HG03097 (cell line): ENCODE results near the gene TBC1D5.
"Not testable (repeated sequence)": the region's sequence is repeated elsewhere in the genome, so short reads cannot be mapped to it uniquely, and the experiment has no call there.

Experiments used
- ATAC-seq: cut with Tn5 transposase; IDR thresholded peaks from one replicate; pipeline ENCODE4 v1.9.1; 2021; ENCODE audit not compliant: unreplicated experiment, low FRiP score

TBC1D5 gene

DNA sequence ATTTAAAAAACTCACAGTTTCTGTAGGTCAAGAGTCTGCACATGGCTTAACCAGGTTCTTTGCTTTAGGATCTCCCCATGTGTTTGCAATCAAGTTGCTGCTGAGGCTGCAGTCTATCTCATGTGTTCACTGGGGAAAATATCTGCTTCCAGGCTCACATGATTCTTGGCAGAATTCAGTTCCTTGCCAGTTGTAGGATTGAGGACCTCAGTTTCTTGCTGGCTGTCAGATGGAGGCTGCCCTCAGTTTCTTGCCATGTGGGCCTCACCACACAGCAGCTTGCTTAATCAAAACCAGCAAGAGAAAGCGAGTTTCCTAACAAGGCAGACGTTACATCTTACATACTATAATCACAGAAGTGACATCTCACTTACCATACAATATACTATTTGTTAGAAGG is 10.0 kb upstream of the TBC1D5 start:
- ATAC-seq: no peak

DNA sequence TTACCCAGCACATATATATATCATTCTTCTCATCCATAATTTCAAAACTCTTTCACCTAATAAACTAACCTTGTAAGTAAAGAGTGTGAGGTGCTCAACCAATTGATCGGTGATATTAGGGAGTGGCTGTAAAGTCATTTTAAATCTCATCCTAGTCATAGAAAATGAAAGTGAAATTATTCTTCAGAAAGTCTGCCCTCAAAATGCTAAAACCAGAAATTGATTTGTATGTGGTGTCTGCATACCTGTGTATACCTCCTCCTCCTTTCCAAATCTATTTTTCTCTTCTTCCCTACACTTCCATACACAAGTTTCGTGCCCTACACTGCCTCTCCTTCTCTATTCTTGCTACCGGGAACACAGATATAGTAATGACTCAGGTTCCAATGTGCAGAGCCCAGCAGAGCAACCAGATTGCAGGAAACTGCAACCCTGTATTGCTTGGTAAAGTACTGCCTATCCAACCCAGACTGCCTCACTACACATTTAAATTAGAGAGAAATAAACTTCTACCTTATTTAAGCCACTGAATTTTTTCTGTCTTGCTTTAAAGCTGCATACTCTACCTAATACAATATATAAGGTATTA is 7.4 kb upstream of the TBC1D5 start:
- peak; percentile 21 for ATAC-seq

DNA sequence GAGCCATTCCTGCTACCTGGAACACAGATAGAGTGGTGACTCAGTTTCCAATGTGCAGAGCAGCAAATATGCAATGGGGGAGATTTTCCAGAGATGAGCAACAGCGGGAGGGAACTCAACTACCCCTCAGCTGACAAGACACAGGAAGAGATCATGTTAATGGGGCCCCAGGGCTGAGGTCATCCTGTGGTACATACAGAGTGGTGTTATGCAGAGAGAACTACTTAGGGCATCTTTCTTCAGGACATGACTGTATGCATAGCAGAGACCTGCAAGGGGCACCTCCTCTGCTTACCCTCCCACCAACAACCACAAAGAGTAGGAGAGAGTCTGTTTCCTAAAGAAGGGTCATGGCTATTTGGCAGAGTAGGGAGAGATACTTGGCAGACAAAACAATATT is 6.8 kb upstream of the TBC1D5 start:
- ATAC-seq: peak; percentile 37

DNA sequence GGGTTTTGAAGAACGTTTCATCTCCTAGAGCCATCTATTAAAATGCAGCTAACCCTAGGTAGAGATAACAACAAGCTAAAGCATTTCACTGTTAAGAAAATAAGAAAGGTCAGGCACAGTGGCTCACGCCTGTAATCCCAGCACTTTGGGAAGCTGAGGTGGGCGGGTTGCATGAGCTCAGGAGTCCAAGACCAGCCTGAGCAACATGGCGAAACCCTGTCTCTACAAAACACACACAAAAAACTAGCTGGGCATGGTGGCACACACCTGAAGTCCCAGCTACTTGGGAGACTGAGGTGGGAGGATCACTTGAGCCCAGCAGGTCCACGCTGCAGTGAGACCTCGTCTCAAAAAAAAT is 5.4 kb upstream of the TBC1D5 start:
- ATAC-seq: no peak

DNA sequence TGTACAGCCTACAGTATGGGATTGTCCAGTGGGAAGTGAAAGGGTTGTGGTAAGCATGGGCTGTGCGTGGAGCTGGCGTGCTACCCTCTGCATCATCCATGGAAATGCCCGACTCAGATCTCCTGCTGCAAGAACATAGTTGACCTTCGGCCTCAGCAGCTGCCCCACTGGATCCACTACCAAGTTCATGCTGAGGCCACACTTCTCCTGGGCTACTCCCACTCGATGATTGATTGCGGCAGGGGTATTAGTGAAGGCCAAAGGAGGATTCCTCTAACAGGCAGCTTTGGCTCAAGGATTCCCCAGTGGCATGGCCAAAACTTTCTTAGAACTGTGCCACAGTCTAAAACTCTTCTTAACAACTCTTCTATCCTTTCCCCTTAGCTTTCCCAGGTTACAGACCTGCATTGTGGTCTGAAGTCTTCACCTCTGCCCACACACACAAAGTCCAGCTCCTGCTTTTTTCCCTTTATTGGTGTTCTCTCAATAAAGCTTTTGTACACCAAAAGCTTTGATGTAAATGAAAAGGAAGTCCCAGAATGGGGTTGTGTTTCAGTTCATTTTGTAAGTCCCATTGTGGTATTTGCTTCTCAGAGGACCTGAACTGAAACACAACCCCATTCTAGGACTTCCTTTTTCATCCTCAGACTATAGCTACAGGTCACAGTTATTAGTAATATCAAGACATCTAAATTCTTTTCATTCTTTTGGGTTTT is 4.9 kb upstream of the TBC1D5 start:
- ATAC-seq: peak; percentile 48

DNA sequence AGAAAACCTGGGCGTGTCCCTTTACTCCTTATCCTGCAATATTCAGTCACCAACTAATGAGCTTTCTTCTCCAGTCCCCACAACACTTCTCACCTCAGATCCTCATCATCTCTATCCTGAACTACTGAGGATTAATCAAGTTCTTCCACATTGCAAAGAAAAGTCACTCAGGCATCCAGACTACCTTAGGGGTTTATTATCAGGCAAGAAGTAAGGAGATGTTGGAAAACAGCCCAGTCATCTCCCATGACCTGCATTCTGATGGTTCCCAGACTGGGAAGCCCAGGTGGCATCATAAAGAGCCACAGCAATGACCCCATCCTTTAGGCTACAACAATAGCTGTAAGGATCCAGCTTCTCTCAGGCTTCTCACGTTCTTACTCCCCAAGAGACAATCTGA is 3.5 kb upstream of the TBC1D5 start:
- ATAC-seq: no peak

DNA sequence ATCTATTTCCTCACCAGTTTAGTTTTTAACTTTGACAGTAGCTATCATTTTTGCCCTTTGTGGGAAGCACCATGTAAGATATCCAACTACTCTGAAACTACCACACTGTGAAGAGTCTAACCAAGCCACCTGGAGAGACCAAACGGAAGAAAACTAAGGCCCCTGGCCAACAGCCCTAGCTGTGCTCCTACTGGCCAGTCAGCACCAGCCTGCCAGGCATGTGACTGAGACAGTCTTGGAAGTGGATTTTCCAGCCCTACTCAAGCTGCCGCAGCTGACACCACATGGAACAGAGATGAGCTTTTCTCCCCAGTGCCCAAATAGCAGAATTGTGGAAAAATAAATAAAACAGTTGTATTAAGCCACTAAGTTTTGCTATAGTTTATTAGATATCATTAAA is 2.9 kb upstream of the TBC1D5 start:
- ATAC-seq: no peak

DNA sequence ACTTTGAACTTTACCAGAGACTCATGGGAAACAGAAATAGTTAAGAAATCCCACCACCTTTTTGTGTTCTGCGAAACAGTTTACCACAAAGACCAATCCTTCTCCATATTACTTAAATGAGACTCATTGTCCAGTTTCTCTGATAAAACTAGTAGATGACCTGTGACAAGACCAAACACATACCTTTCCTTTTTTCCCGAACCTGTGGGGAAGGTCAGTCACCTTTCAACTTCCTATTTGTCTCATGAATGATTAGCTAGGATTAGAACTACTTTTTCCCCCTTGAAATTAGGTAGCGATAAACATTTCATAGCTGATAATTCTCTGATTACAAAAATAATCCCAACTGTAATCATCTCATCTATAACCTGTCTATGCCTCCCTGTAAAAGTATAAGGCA is 2.3 kb upstream of the TBC1D5 start:
- no peak for ATAC-seq

DNA sequence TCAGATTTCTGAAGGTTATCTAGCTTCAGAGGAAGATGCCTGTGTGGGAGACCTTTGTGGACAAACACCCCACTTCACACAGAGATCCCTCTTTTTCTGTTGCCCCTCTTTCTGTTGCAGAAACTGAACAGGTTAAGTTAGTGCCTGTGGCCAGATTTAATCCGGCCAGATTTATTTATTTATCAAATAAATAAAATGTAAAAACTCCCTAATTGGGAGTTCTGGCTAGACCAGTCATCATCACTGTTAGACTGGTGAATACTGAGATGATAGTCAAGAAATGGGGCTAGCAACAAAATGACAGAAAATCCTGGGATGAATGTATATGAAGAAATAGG is 1.2 kb upstream of the TBC1D5 start:
- ATAC-seq: no peak

DNA sequence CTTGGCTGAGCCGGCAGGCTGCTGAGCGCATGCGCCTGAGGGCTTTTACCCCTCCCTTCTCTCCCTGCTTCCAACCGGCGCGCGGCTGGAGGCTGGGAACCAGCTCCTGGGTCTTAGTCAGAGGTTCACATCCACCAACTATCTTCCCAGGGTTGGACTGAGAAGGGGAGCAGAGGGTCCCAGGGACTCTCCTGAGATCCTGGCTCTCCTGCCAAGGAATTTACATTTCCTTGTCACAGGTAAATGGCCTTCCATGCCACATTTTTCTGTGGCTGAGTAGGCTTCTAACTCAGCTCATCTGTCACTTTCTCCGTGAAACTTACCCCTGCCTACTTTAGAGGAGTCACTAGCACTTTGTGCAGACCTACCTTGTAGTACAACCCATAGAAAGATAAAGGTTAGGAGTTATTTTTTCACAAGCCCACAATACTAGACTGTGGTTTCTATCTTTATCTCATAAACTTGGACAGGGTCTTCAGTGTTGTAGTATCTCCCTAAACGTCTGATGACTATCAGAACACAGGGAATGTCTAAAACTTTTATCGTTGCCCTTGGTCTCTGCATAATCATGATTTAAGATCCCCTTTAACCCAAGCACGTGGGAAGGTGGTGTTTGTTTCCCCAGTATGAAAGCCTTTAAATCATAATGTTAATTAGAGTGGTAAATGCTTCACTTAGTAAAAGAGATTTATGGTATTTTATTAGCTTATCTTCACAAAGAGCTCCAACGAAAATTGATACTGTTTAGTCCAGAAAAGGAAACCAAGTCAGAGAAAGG is 638 bp upstream of the TBC1D5 start:
- no peak for ATAC-seq

DNA sequence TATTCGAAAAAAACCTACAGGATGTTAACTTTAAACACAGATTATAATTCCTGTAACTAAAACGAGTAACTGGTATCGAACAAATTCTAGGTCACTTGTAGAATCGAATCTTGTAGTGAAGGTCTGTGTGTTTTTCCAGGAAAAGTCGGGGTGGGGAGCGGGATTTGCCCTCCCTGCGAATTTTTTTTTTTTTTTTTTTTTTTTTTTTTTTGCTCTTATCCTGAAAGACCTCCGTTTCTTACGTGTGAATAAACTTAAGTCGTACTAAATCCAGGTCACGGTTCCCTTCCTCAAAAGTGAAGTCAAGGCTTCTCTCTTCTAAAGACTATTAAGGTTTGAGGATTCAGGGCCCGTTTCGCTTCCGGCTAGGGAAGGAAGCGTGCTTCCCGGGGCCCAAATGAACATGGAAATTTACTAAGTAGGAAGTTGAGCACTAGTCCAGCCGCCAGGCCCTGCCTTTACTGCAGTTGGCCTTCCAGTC is 770 bp downstream of the TBC1D5 start:
- no peak for ATAC-seq

DNA sequence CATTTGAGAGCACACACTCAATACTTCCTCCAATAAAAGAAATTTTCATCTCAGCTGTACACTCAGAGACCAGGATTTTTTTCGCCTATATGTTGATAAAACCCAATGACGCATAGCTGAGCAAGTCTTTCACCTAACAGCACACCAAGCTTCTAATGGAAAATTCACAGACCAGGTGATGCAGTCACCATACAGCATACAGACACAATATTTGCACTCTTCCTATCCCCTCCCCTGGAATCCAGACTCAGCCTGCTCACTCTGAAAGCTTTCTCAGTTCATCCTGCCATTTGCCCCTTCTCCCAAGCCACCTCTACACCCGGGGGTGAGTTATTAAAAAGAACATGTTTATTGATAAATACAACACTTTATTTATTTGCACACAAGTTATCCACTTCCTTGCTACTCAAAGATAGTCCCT is 1.7 kb downstream of the TBC1D5 start:
- ATAC-seq: no peak

DNA sequence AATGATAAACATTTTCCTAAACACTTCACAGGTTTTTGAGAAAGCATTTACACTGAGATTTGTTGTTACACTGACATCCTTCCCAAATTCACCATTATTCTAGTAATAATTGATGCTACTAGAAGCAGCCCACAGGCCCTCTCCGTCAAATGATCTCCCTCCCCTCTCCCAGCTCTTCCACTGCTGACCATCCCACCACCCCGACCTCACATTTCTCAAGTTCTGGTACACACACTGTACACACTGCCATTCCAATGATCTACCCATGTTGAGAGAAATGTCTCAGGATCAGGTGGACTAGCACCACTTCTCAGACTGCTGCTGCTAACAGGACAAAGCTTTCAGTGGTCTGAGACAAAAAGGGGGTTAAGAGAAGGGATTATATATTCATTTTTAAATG is 3.5 kb downstream of the TBC1D5 start:
- no peak for ATAC-seq

DNA sequence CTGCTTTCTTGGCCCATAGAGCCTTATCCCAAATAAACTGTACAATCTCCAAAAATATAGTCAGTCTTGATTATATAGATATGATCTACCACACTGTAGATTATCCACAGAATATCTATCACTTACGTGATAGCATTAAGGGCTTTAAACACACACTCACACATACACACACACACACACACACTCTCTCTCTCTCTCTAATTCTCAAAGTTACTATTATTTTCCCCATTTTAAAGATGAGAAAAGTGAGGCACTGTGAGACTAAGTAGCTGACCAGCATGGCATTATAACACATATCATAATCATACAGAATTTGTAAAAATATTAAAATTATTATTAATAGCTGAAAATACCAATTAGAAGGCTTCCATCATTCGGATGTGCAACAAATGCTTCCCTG is 4.2 kb downstream of the TBC1D5 start:
- no peak for ATAC-seq

DNA sequence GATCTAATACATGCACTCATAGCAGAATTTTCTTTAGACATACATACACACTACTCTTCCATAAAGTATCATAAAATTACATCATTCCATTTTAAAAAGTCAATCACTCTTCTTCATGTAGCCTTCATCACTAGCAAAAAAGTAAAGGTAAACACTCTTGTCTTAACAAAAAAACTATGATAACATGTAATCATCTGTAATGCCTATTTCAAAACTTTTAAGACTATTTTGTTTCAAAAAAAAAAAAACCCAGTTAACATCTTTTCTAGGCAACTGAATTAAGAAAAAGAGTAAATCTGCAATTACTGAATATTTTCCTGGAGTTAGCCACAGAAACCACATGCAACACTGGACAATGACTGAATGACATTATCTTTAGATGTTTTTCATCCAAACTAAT is 4.8 kb downstream of the TBC1D5 start:
- no peak for ATAC-seq

DNA sequence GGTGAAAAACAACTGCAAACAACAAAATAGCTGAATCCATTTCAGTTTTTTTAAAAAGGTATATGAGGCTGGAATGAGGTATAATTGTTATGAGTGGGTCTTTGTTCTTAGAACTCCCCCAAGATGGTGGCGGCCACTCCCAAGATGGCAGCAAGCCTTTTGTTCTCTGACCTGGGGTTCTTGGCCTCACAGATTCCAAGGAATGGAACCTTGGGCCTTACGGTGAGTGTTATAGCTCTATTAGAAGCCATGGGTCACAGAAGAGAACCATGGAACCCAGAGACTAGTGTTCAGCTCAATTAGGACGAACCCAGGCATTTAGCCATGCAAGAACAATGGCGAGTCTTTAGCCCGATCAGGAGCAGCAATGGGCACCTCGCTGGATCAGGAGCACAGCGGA is 7.1 kb downstream of the TBC1D5 start:
- ATAC-seq: not testable (repeated sequence)

DNA sequence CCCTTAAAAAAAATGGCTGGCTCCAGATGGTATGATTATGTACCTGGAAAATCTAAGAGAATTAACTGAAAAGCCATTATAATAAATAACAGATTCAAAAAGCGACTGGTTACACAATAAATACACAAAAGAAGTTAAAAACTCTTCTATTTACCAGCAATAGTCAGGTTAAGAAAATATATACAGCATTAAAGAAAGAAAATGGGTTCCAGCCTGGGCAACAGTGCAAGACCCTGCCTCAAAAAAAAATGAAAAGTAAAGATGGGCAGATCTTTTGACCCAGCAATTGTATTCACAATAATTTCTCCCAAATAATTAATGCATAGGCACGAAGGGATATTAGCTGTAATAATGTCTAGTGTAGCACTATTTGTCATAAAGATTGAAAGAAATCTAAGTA is 8.7 kb downstream of the TBC1D5 start:
- ATAC-seq: no peak

DNA sequence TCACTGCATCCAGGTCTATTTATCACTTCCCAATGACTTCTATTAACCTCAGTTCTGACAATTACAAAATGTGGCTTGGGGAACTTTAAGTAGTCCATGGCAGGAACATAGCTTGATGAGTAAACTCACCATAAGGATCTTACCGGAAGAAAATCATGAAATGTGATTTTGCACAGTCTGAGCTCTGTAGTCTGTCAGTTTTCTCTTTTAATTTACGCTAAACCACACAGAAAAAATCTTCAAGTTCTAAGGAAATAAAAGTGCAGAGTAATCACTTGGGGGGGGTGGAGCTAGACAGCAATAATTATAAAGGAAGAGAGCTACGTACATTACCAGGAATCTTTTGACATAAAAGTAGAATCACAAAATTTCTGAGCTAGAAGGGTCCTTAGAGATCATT is 9.2 kb downstream of the TBC1D5 start:
- ATAC-seq: no peak

DNA sequence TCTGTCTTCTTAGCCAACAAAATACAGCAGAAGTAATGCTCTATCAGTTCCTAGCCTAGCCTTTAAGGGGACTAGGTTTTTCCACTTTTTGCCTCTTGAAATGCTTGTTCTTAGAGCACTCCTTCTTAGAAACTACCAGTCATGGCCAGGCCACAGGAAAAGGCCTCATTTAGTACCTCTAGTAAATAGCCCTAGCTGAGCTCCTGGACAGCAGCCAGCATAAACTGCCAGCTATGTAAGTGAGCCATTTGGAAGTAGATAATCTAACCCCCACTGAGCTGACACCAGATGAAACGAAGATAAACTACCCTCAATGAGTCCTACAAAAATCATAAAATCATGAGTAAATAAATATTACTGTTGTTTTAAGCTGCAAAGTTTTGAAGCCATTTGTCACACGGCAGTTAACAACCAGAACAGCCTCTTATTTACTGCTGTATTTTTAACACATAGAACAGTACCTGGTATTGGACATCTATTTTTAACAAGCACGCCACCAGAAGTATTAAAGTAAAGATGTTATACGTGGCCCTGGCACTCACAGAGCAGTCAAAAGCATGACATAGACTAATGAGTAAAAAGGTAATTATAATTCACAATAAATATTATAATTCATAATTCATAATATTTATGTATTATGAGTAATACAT is 12.0 kb downstream of the TBC1D5 start:
- no peak for ATAC-seq

DNA sequence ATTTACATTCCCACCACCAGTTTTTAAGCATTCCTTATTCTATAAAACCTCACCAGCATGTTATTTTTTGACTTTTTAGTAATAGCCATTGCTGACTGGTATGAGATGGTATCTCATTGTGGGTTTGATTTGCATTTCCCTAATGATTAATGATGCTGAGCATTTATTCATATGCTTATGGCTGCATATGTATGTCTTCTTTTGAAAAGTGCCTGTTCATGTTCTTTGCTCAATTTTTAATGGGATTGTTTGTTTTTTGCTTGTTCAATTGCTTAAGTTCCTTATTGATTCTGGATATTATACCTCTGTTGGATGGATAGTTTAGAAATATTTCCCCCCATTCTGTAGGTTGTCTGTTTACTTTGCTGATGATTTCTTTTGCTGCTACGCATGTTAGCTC is 16.1 kb downstream of the TBC1D5 start:
- no peak for ATAC-seq

DNA sequence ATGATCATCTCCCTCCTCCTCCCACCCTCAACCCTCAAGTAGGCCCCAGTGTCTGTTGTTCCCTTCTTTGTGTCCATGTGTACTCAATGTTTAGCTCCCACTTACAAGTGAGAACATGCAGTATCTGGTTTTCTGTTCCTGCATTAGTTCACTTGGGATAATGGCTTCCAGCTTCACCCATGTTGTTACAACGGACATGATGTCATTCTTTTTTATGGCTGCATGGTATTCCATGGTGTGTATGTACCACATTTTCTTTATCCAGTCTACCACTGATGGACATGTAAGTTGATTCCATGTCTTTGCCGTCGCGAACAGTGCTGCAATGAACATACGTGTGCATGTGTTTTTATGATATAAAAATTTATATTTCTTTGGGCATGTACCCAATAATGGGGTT is 16.6 kb downstream of the TBC1D5 start:
- not testable (repeated sequence) for ATAC-seq
